Measurements from ENCODE around the gene SPDEF. TPM values are rescaled to one million over a fixed set of nuclear protein-coding genes. Genes with fewer than 3 reads are reported as not detected.

SPDEF gene
- total RNA-seq, 4 donors from 2014 or later = 25.0 to 45.9 (median 32.3) TPM

GRCh38 chr6:34491091-34491430, 65.1 kb downstream of the SPDEF start:
- H3K36me3 ChIP-seq = no peaks in the 10 kb centered on the region
- H3K9me3 ChIP-seq = no peaks in the 10 kb centered on the region
- no peak overlapping the region for H3K27ac ChIP-seq
- WGBS = 19% methylated on average over 10 of the region's 10 CpGs
- TF ChIP-seq POLR2AphosphoS5 (IDR thresholded peaks at IDR 0.05) (no peak), EP300 (IDR thresholded peaks at IDR 0.05) (no peak), POLR2A (IDR thresholded peaks at IDR 0.05) (no peak)
- TF ChIP-seq, protein P1, sequence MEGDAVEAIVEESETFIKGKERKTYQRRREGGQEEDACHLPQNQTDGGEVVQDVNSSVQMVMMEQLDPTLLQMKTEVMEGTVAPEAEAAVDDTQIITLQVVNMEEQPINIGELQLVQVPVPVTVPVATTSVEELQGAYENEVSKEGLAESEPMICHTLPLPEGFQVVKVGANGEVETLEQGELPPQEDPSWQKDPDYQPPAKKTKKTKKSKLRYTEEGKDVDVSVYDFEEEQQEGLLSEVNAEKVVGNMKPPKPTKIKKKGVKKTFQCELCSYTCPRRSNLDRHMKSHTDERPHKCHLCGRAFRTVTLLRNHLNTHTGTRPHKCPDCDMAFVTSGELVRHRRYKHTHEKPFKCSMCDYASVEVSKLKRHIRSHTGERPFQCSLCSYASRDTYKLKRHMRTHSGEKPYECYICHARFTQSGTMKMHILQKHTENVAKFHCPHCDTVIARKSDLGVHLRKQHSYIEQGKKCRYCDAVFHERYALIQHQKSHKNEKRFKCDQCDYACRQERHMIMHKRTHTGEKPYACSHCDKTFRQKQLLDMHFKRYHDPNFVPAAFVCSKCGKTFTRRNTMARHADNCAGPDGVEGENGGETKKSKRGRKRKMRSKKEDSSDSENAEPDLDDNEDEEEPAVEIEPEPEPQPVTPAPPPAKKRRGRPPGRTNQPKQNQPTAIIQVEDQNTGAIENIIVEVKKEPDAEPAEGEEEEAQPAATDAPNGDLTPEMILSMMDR (IDR thresholded peaks at IDR 0.05) = no peak
- no peaks in the 10 kb centered on the region for H3K27me3 ChIP-seq
- no peak overlapping the region for H3K4me3 ChIP-seq
- no peak for DNase-seq (ENCODE audit: low spot score in 2 of 2)
- H3K4me1 ChIP-seq = peaks cover 3% of the 10 kb centered on the region

DNA sequence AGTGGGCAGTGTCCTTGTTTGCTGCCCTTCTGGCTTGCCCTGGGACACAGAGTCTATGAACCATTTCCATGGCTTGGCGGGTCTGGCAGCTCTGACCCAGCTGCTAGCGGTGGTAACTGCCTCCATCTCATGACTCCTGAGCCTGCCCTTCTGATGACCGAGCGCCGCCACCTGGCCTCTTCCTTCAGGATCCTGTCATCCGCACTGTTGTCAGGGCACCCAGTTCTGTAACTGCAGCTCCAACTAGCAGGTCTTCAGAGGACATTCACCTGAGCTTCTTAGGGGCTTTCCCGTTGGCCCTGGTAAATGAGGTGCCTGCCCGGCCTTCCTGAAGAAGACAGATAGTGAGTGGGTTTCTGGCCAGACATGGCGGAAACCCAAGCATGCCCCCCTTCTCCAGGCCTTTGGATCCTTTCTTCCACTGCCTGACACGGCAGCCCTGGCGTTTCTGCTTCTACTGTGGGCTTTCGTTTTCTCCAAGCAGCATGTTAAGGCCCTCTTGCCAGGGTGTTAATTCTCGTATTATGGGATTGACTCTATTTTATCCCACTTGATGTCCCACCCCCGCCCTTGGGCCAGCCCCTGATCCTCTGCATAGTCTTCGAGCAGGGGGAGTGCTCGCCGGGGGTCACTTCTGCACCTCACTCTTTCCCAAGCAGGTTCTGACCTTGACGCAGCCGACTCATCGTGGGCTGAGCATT, 65.6 kb downstream of the SPDEF start:
- H3K27ac ChIP-seq = no peak overlapping the region
- WGBS = 59% methylated on average over 13 of the region's 20 CpGs
- DNase-seq (ENCODE audit: low spot score in 2 of 2) = no peak
- TF ChIP-seq, protein P1 (IDR thresholded peaks at IDR 0.05) = no peak
- TF ChIP-seq POLR2A (IDR thresholded peaks at IDR 0.05) = no peak
- TF ChIP-seq POLR2AphosphoS5 (IDR thresholded peaks at IDR 0.05) = no peak
- no peak for TF ChIP-seq EP300 (IDR thresholded peaks at IDR 0.05)
- no peaks in the 10 kb centered on the region for H3K27me3 ChIP-seq
- H3K4me3 ChIP-seq = no peak overlapping the region
- H3K4me1 ChIP-seq = peaks cover 3% of the 10 kb centered on the region
- no peaks in the 10 kb centered on the region for H3K9me3 ChIP-seq
- no peaks in the 10 kb centered on the region for H3K36me3 ChIP-seq

- DNase-seq (ENCODE audit: low spot score in 2 of 2) = no peak
- Histone ChIP-seq H3K27ac (no peak overlapping the region), H3K9me3 (no peaks in the 10 kb centered on the region), H3K36me3 (no peaks in the 10 kb centered on the region), H3K4me3 (no peak overlapping the region), H3K4me1 (peaks cover 3% of the 10 kb centered on the region), H3K27me3 (no peaks in the 10 kb centered on the region)
- TF ChIP-seq, protein P1 (IDR thresholded peaks at IDR 0.05) = no peak
- no peak for TF ChIP-seq POLR2A (IDR thresholded peaks at IDR 0.05)
- no peak for TF ChIP-seq EP300 (IDR thresholded peaks at IDR 0.05)
- TF ChIP-seq POLR2AphosphoS5 (IDR thresholded peaks at IDR 0.05) = no peak
- WGBS = 76% methylated on average over 9 of the region's 9 CpGs
These were observed 66.8 kb downstream of the SPDEF start for GRCh38 chr6:34489207-34489805.

Other genes starting within 250 kb of the SPDEF start
- 10 to 100 TPM; 23.2 to 34.6 (median 28.0) TPM for gene NUDT3, start 163.7 kb downstream of the SPDEF start, total RNA-seq
- 1,000 to 10,000 TPM; 1,674 to 3,777 (median 3,332) TPM for gene RPS10, start 130.3 kb downstream of the SPDEF start, total RNA-seq
- gene PACSIN1, start 90.3 kb downstream of the SPDEF start, total RNA-seq = under 1 TPM in 2 of 4 donors, not detected in 2; 0.11 to 0.40 TPM
- gene ILRUN, start 140.4 kb upstream of the SPDEF start, total RNA-seq = 10 to 100 TPM; 65.0 to 86.5 (median 69.6) TPM
- gene SNRPC, start 201.2 kb upstream of the SPDEF start, total RNA-seq = 10 to 100 TPM; 54.8 to 99.0 (median 65.6) TPM
- 10 to 100 TPM in 1 of 4 donors, 1 to 10 TPM in 3; 6.3 to 12.2 (median 9.0) TPM for gene BLTP3A, start 235.8 kb upstream of the SPDEF start, total RNA-seq

Data from suprapubic skin (tissue), 4 donors.